ENCODE data around the gene PHF11.

GRCh38 chr13:49459580-49459979 is 36.2 kb upstream of the PHF11 start:
- no peak for TF ChIP-seq ZNF175 (tag by site-specific recombination; IDR thresholded peaks at IDR 0.05)
- no peak for TF ChIP-seq CTCF (tag by site-specific recombination; IDR thresholded peaks at IDR 0.05)
- TF ChIP-seq ZNF157 (tag by site-specific recombination; IDR thresholded peaks at IDR 0.05): no peak
- TF ChIP-seq KLF17 (tag by site-specific recombination; IDR thresholded peaks at IDR 0.05): no peak
